Left colon (tissue), 2 donors: ENCODE measurements around the gene ST7L. TPM values are rescaled to one million over a fixed set of nuclear protein-coding genes. Genes with fewer than 3 reads are reported as not detected.

Source experiments
- ATAC-seq: fragments of 200-7000 bp; cut with Tn5 transposase; one replicate; pipeline ENCODE4 v1.9.1; 2020; ENCODE audit warnings: mild to moderate bottlenecking, moderate library complexity
- DNase-seq, 2 donors: peaks; one replicate each; pipeline ENCODE4 v3.0.0-alpha.2; 2020
- intact Hi-C, 2 donors: fragments of 100-400 bp; cut with DNase I in 1 of 2; cut with micrococcal nuclease in 1 of 2; formaldehyde crosslinking; loops; one replicate each; pipeline versions ENCODE4 v1.11.2 to v1.14.0; 2022; cut with DNase I, micrococcal nuclease
- total RNA-seq, 2 donors: library from RNA; stranded (reverse); fragmentation: NEBNext Ultra II Directional; extraction: Animal tissue kit (Norgen Biotek cat#: 25700); gene quantifications; one replicate each; pipeline ENCODE4 v1.2.1, GENCODE V29; 2021
- donor health status: DM: no; HTN: no; CAD: no.
- donor health status: DM: yes; HTN: yes; CAD: no.

ST7L gene
- total RNA-seq, 2 donors from 2014 or later, result 15.5 to 16.1 TPM

GRCh38 chr1:112620377-112620695, 1.4 kb upstream of the ST7L start:
- no peak for DNase-seq
- intact Hi-C loops, result loop anchor here in 1 of 2 donors (10.0 kb wide), 1 partner anchor 54 kb away; the partner anchor contains the start of gene MOV10
- ATAC-seq, result no peak

- DNase-seq (peak; percentile 94), ATAC-seq (peak; percentile 90)
- intact Hi-C loops, result loop anchor here in 1 of 2 donors (5.0 to 10.0 kb wide), 3 partner anchors 55 to 225 kb away; partner anchors contain the start of genes CTTNBP2NL, MOV10 and RHOC
Observed at GRCh38 chr1:112619518-112620376, 806 bp upstream of the ST7L start, which contains the start of gene CAPZA1. TSS of gene CAPZA1 (plus strand) at chr1:112619832. CDS start at chr1:112619845, 13 bp downstream.

GRCh38 chr1:112618114-112618720, 724 bp downstream of the ST7L start:
- no peak for DNase-seq

GRCh38 chr1:112614460-112615065, 4.4 kb downstream of the ST7L start:
- ATAC-seq (peak; percentile 21), DNase-seq (no peak)
- intact Hi-C loops, result loop anchor here in 1 of 2 donors (5.0 to 10.0 kb wide), 2 partner anchors 93 to 220 kb away; partner anchors contain the start of genes CTTNBP2NL and RHOC

More at GRCh38 chr1:112618114-112618720, 724 bp downstream of the ST7L start:
- peak; percentile 22 for ATAC-seq
- intact Hi-C loops, result loop anchor here in 1 of 2 donors (5.0 to 10.0 kb wide), 2 partner anchors 89 to 223 kb away; partner anchors contain the start of genes CTTNBP2NL and RHOC

- intact Hi-C loops, result no loop called here
- no peak for ATAC-seq
- DNase-seq, result no peak
Observed at GRCh38 chr1:112605633-112606327, 13.2 kb downstream of the ST7L start.

GRCh38 chr1:112603541-112603940, 15.4 kb downstream of the ST7L start:
- DNase-seq (no peak), ATAC-seq (no peak)
- intact Hi-C loops, result no loop called here

- no peak for ATAC-seq
- no peak for DNase-seq
- intact Hi-C loops, result no loop called here
Observed at GRCh38 chr1:112603012-112603411, 15.9 kb downstream of the ST7L start.

GRCh38 chr1:112599477-112599876, 19.5 kb downstream of the ST7L start:
- ATAC-seq (no peak), DNase-seq (no peak)
- intact Hi-C loops, result no loop called here

GRCh38 chr1:112594208-112594876, 24.6 kb downstream of the ST7L start:
- ATAC-seq, result no peak

GRCh38 chr1:112589766-112590165, 29.2 kb downstream of the ST7L start:
- intact Hi-C loops, result no loop called here

More at GRCh38 chr1:112594208-112594876, 24.6 kb downstream of the ST7L start:
- DNase-seq, result no peak
- intact Hi-C loops, result no loop called here

GRCh38 chr1:112583366-112583765, 35.6 kb downstream of the ST7L start:
- ATAC-seq, result no peak
- no peak for DNase-seq
- intact Hi-C loops, result no loop called here

More at GRCh38 chr1:112589766-112590165, 29.2 kb downstream of the ST7L start:
- no peak for ATAC-seq
- DNase-seq, result no peak

GRCh38 chr1:112581586-112582192, 37.3 kb downstream of the ST7L start:
- ATAC-seq, result peak; percentile 26
- intact Hi-C loops, result no loop called here
- no peak for DNase-seq

GRCh38 chr1:112579801-112580510, 39.0 kb downstream of the ST7L start:
- no peak for DNase-seq
- intact Hi-C loops, result no loop called here
- ATAC-seq, result no peak

GRCh38 chr1:112576240-112576639, 42.7 kb downstream of the ST7L start:
- DNase-seq (no peak), ATAC-seq (no peak)
- intact Hi-C loops, result no loop called here

GRCh38 chr1:112575154-112575804, 43.7 kb downstream of the ST7L start:
- DNase-seq (no peak), ATAC-seq (no peak)
- intact Hi-C loops, result no loop called here

GRCh38 chr1:112565800-112566199, 53.1 kb downstream of the ST7L start:
- intact Hi-C loops, result no loop called here
- DNase-seq, result no peak
- ATAC-seq, result no peak

GRCh38 chr1:112564081-112564480, 54.9 kb downstream of the ST7L start:
- ATAC-seq (peak; percentile 26), DNase-seq (no peak)
- intact Hi-C loops, result no loop called here
